SU-DHL-6 (cell line): ENCODE results near the gene IFIH1.

Experiments used
- CTCF ChIP-seq: fragments of 200-600 bp; sonication (generic); IDR thresholded peaks from one replicate; pipeline ENCODE4 v1.5.1; 2017; ENCODE audit warnings: antibody characterized with exemption, mild to moderate bottlenecking, low read length, moderate library complexity; ENCODE audit not compliant: insufficient read depth, poor library complexity, severe bottlenecking
- EZH2phosphoT487 ChIP-seq: fragments of 200-600 bp; sonication (generic), shearing (Covaris generic); conservative IDR thresholded peaks from 2 replicates; pipeline ENCODE4 v1.6.1; 2018; ENCODE audit warnings: mild to moderate bottlenecking, antibody characterized with exemption, low read length, moderate library complexity, mixed read lengths

GRCh38 chr2:162258169-162258568 is 60.3 kb downstream of the IFIH1 start:
- no peak for TF ChIP-seq CTCF
- no peak for TF ChIP-seq EZH2phosphoT487
